H1 (cell line): ENCODE results near the gene N4BP3. TPM values are rescaled to one million over a fixed set of nuclear protein-coding genes. Genes with fewer than 3 reads are reported as not detected.

Experiments used
- CTCF ChIA-PET: fragments of 300-600 bp; sonication (Branson Sonifier 250); formaldehyde crosslinking; loops from one replicate; lab custom pipeline; 2021; ENCODE audit not compliant: partially characterized antibody; lab: Charles Lee
- POLR2A ChIA-PET: fragments of 300-600 bp; sonication (Branson Sonifier 250); formaldehyde crosslinking; loops from one replicate; lab custom pipeline; 2021; ENCODE audit warnings: inconsistent platforms; ENCODE audit not compliant: partially characterized antibody; lab: Charles Lee
- DNase-seq, 2 experiments: peaks; one replicate each; pipeline versions ENCODE4 v3.0.0 to v3.0.0-alpha.2; 2010 to 2022; ENCODE audit warnings: low spot score in 2 of 2, low read depth in 1 of 2, mixed read lengths in 1 of 2
- FAIRE-seq: peaks from 2 replicates; lab custom pipeline; 2011; peaks lifted over from hg19 to GRCh38; lab: Jason Lieb, UNC
- H2AFZ ChIP-seq: 2 replicates; pipeline ENCODE4 v1.8.1; 2012; ENCODE audit warnings: low read length, inconsistent platforms
- H2AK5ac ChIP-seq: 2 replicates; pipeline ENCODE4 v1.6.1; 2013; ENCODE audit warnings: low read depth, low read length
- H2BK120ac ChIP-seq: replicated peaks from 2 replicates; pipeline ENCODE3; 2013; ENCODE audit warnings: low read depth, low read length, inconsistent platforms
- H2BK12ac ChIP-seq: 2 replicates; pipeline ENCODE4 v1.6.1; 2013; ENCODE audit warnings: low read depth, low read length
- H2BK15ac ChIP-seq: 2 replicates; pipeline ENCODE4 v1.6.1; 2013; ENCODE audit warnings: low read length
- H2BK20ac ChIP-seq: 2 replicates; pipeline ENCODE4 v1.6.1; 2013; ENCODE audit warnings: low read length
- H2BK5ac ChIP-seq: 2 replicates; pipeline ENCODE4 v1.6.1; 2013; ENCODE audit warnings: low read depth, low read length
- H3K14ac ChIP-seq: 2 replicates; pipeline ENCODE4 v1.6.1; 2013; ENCODE audit warnings: inconsistent platforms; ENCODE audit not compliant: insufficient read length
- H3K18ac ChIP-seq: 2 replicates; pipeline ENCODE4 v1.6.1; 2013; ENCODE audit warnings: low read length; ENCODE audit errors: extremely low read depth
- H3K23ac ChIP-seq: 2 replicates; pipeline ENCODE4 v1.6.1; 2013; ENCODE audit warnings: inconsistent platforms; ENCODE audit not compliant: insufficient read length
- H3K23me2 ChIP-seq: 2 replicates; pipeline ENCODE4 v1.6.1; 2013; ENCODE audit warnings: low read depth, low read length
- H3K27ac ChIP-seq: 2 replicates; pipeline ENCODE4 v1.6.1; 2011; ENCODE audit warnings: low read depth, low read length, inconsistent platforms
- H3K27me3 ChIP-seq, 4 experiments: replicated peaks in 1 of 4; 1 replicate in 1 of 4; 2 replicates in 3 of 4; pipeline versions ENCODE4 v1.6.1 to v1.8.1; 2011 to 2013; ENCODE audit warnings: low read length in 3 of 4, mild to moderate bottlenecking in 3 of 4, inconsistent platforms in 2 of 4, mixed read lengths in 2 of 4, moderate library complexity in 1 of 4; ENCODE audit not compliant: control insufficient read depth in 3 of 4, insufficient read depth in 3 of 4; ENCODE audit errors: extremely low read depth in 1 of 4
- H3K36me3 ChIP-seq, 4 experiments: 2 replicates each; pipeline versions ENCODE4 v1.6.1 to v1.8.1; 2011 to 2013; ENCODE audit warnings: mild to moderate bottlenecking in 4 of 4, low read length in 3 of 4, moderate library complexity in 2 of 4, control low read depth in 1 of 4, inconsistent platforms in 1 of 4; ENCODE audit not compliant: insufficient read depth in 4 of 4, control insufficient read depth in 2 of 4
- H3K4ac ChIP-seq: replicated peaks from 2 replicates; pipeline ENCODE3; 2013; ENCODE audit warnings: low read length, low read depth, mixed read lengths, inconsistent platforms; ENCODE audit not compliant: insufficient read length
- H3K4me1 ChIP-seq, 4 experiments: replicated peaks in 1 of 4; 1 replicate in 1 of 4; 2 replicates in 3 of 4; pipeline versions ENCODE4 v1.6.1 to v1.8.1; 2011 to 2013; ENCODE audit warnings: low read length in 3 of 4, inconsistent platforms in 2 of 4, mixed read lengths in 1 of 4; ENCODE audit not compliant: insufficient read depth in 4 of 4, control insufficient read depth in 3 of 4
- H3K4me2 ChIP-seq, 2 experiments: 2 replicates each; pipeline versions ENCODE4 v1.6.1 to v1.8.1; 2011 to 2013; ENCODE audit warnings: low read depth in 2 of 2, low read length in 2 of 2, control low read depth in 1 of 2, inconsistent platforms in 1 of 2, mild to moderate bottlenecking in 1 of 2; ENCODE audit not compliant: insufficient read depth in 1 of 2
- H3K4me3 ChIP-seq, 4 experiments: fragments of 200-600, 300-600 bp in 1 of 4; sonication (generic), shearing (Covaris generic), sonication (Bioruptor Twin) in 1 of 4; 2 replicates each; pipeline versions ENCODE4 v1.5.1 to v1.8.1; 2011 to 2016; ENCODE audit warnings: low read length in 4 of 4, low read depth in 3 of 4, control low read depth in 2 of 4, inconsistent platforms in 2 of 4, mild to moderate bottlenecking in 2 of 4, mixed read lengths in 1 of 4, moderate library complexity in 1 of 4; ENCODE audit not compliant: insufficient read depth in 2 of 4; ENCODE audit errors: extremely low read depth in 1 of 4
- H3K56ac ChIP-seq: replicated peaks from 2 replicates; pipeline ENCODE3; 2013; ENCODE audit warnings: low read depth, mild to moderate bottlenecking, mixed read lengths, low read length, inconsistent platforms; ENCODE audit not compliant: insufficient read length
- H3K79me1 ChIP-seq: 2 replicates; pipeline ENCODE4 v1.6.1; 2013; ENCODE audit warnings: low read depth, low read length, control low read depth
- H3K79me2 ChIP-seq, 2 experiments: 2 replicates each; pipeline versions ENCODE4 v1.6.1 to v1.8.1; 2012 to 2013; ENCODE audit warnings: low read length in 2 of 2, mild to moderate bottlenecking in 2 of 2, inconsistent platforms in 1 of 2; ENCODE audit not compliant: insufficient read depth in 2 of 2, control insufficient read depth in 1 of 2
- H3K9ac ChIP-seq, 4 experiments: replicated peaks in 1 of 4; 1 replicate in 1 of 4; 2 replicates in 3 of 4; pipeline versions ENCODE4 v1.6.1 to v1.8.1; 2011 to 2013; ENCODE audit warnings: low read depth in 3 of 4, low read length in 3 of 4, control low read depth in 2 of 4, mild to moderate bottlenecking in 2 of 4, moderate library complexity in 2 of 4, inconsistent platforms in 1 of 4; ENCODE audit errors: extremely low read depth in 1 of 4
- H3K9me3 ChIP-seq, 2 experiments: 2 replicates each; pipeline versions ENCODE4 v1.6.1 to v1.8.1; 2012 to 2013; ENCODE audit warnings: mild to moderate bottlenecking in 2 of 2, moderate library complexity in 2 of 2, control low read depth in 1 of 2, inconsistent platforms in 1 of 2, low read depth in 1 of 2, low read length in 1 of 2, mixed read lengths in 1 of 2; ENCODE audit not compliant: insufficient read depth in 2 of 2
- H4K20me1 ChIP-seq, 2 experiments: replicated peaks in 1 of 2; 2 replicates each; pipeline versions ENCODE3 to v1.8.1; 2011 to 2013; ENCODE audit warnings: inconsistent platforms in 2 of 2, low read length in 2 of 2, mild to moderate bottlenecking in 1 of 2; ENCODE audit not compliant: insufficient read depth in 2 of 2, control insufficient read depth in 1 of 2
- H4K5ac ChIP-seq: 2 replicates; pipeline ENCODE4 v1.6.1; 2013; ENCODE audit warnings: low read length, low read depth, mixed read lengths, inconsistent platforms; ENCODE audit not compliant: insufficient read length
- H4K8ac ChIP-seq: 2 replicates; pipeline ENCODE4 v1.8.0; 2013; ENCODE audit warnings: mild to moderate bottlenecking, moderate library complexity, low read length, inconsistent platforms; ENCODE audit not compliant: insufficient read depth; ENCODE audit errors: extremely low read depth
- H4K91ac ChIP-seq: replicated peaks from 2 replicates; pipeline ENCODE3; 2013; ENCODE audit warnings: low read length, mixed read lengths, inconsistent platforms; ENCODE audit not compliant: insufficient read length
- CBX5 ChIP-seq: fragments of 300-800, 300-1000 bp; sonication (generic); IDR thresholded peaks from 2 replicates; pipeline ENCODE4 v1.7.1; 2016; ENCODE audit warnings: antibody characterized with exemption, low read length, low read depth
- EGR1 ChIP-seq: IDR thresholded peaks from 2 replicates; pipeline ENCODE4 v1.6.1; 2011; ENCODE audit warnings: low read depth, low read length, borderline replicate concordance
- EZH2 ChIP-seq: fragments of 200-600 bp; sonication (generic); IDR thresholded peaks from 2 replicates; pipeline ENCODE4 v1.7.1; 2012; ENCODE audit warnings: low read depth, mild to moderate bottlenecking, moderate library complexity, low read length, inconsistent platforms; ENCODE audit not compliant: severe bottlenecking
- JUN ChIP-seq: IDR thresholded peaks from 2 replicates; pipeline ENCODE4 v1.6.1; 2011; ENCODE audit warnings: low read depth, mild to moderate bottlenecking, improper control_type of control experiment, low read length
- NRF1 ChIP-seq: IDR thresholded peaks from 2 replicates; pipeline ENCODE4 v1.6.1; 2011; ENCODE audit warnings: mild to moderate bottlenecking, low read depth, low read length, improper control_type of control experiment
- RBBP5 ChIP-seq: IDR thresholded peaks from 2 replicates; pipeline ENCODE4 v1.7.1; 2012; ENCODE audit warnings: low read depth, mild to moderate bottlenecking, inconsistent platforms, low read length, moderate library complexity, borderline replicate concordance
- SIX5 ChIP-seq: IDR thresholded peaks from 2 replicates; pipeline ENCODE4 v1.6.1; 2011; ENCODE audit warnings: mild to moderate bottlenecking, low read depth, low read length
- SRF ChIP-seq: IDR thresholded peaks from 2 replicates; pipeline ENCODE4 v1.6.1; 2011; ENCODE audit warnings: mild to moderate bottlenecking, low read depth, low read length, moderate library complexity
- TAF1 ChIP-seq: IDR thresholded peaks from 2 replicates; pipeline ENCODE4 v1.6.1; 2011; ENCODE audit warnings: mild to moderate bottlenecking, low read depth, low read length
- TBP ChIP-seq: IDR thresholded peaks from 2 replicates; pipeline ENCODE4 v1.6.1; 2011; ENCODE audit warnings: low read depth, low read length, improper control_type of control experiment
- WGBS, 2 experiments: shearing (Covaris generic) in 1 of 2; methylation state at CpG; one replicate each; pipeline versions ENCODE4 v1.1.6 to v1.1.7; 2013 to 2015; ENCODE audit warnings: low lambda C conversion rate in 2 of 2, mixed read lengths in 2 of 2, inconsistent platforms in 1 of 2, low coverage in 1 of 2, missing lambda C conversion rate in 1 of 2; ENCODE audit not compliant: insufficient replicate concordance in 2 of 2, insufficient coverage in 1 of 2, insufficient read length in 1 of 2; ENCODE audit errors: extremely low coverage in 1 of 2, missing lambda C conversion rate in 1 of 2; 5-methylcytosine and 5-hydroxymethylcytosine counted together
- polyA plus RNA-seq, 7 experiments: library from polyadenylated mRNA; depleted of rRNA in 3 of 7; stranded (reverse) in 5 of 7; unstranded in 2 of 7; fragments of >200 nt in 5 of 7; fragments of 200-250 nt in 2 of 7; gene quantifications; 1 replicate in 5 of 7; 2 replicates in 1 of 7; 4 replicates in 1 of 7; pipeline versions ENCODE4 v1.2.1 to v1.2.3, GENCODE V29; 2011 to 2013; ENCODE audit warnings: missing spikeins in 2 of 7, mixed read lengths in 2 of 7
- total RNA-seq: library from RNA; stranded (reverse); fragmentation: NEBNext Ultra II Directional; extraction: Animal tissue kit (Norgen Biotek cat#: 25700); gene quantifications from 2 replicates; pipeline ENCODE4 v1.2.1, GENCODE V29; 2021

Gene N4BP3
- total and polyA plus RNA-seq, 2 of the 8 experiments (the other 6 are each of a cell fraction or from before 2014, with no cell fraction given), result 13.1 to 39.2 TPM

DNA sequence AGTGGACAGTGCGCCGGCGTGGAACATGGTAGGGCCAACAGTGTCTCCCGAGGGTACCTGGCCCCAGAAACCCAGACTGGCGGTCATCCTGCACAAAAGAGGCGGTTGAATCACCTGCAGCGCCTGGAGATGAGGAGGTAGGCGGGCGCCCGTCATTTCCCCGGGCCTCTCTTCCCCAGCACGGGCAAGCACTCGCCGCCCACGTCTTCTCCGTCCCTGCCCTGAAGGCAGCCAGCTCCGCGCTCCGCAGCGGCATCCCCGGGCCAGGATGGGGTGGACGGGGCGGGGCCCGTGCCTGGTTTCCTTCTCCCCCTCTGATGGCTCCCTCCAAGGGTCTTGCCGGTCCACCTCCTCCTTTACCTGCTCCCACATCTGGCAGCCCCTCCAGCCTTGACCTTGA, 27.1 kb upstream of the N4BP3 start:
- Histone ChIP-seq H4K91ac (peak overlapping the region; percentile 5), H3K4me1 (peaks cover 0 to 5% (median 3%) of the 10 kb centered on the region in 4 experiments; a peak in 1 of 7 replicates), H2BK15ac (no peak overlapping the region), H2BK5ac (no peak overlapping the region), H3K27me3 (no peaks in the 10 kb centered on the region), H3K56ac (no peak overlapping the region), H3K23ac (no peak overlapping the region), H3K23me2 (no peaks in the 10 kb centered on the region), H3K36me3 (no peaks in the 10 kb centered on the region), H3K4me2 (peak overlapping the region; percentile 15 to 43; a peak in 1 of 4 replicates), H2BK120ac (no peak overlapping the region), H3K27ac (no peak overlapping the region), H2AFZ (peak overlapping the region; percentile 79; the same call in 1 of the 2 replicates), H3K9ac (no peak overlapping the region), H3K18ac (peak overlapping the region; percentile 32), H4K20me1 (no peaks in the 10 kb centered on the region), H2BK12ac (no peak overlapping the region), H3K9me3 (no peaks in the 10 kb centered on the region), H4K5ac (no peak overlapping the region), H4K8ac (0 out of 2 replicates have a peak overlapping the region, but pooled peaks have one; percentile 25), H2BK20ac (no peak overlapping the region), H3K4ac (no peak overlapping the region), H3K4me3 (peak overlapping the region in 3 of 4 experiments; percentile 4 to 10 (median 7); a peak in 2 of 8 replicates), H3K14ac (no peak overlapping the region), H3K79me2 (no peaks in the 10 kb centered on the region), H2AK5ac (no peak overlapping the region), H3K79me1 (no peaks in the 10 kb centered on the region)
- FAIRE-seq (no peak), DNase-seq (peak in 1 of 2 experiments; percentile 75)
- CTCF ChIA-PET, result interaction anchor here (1.1 to 1.6 kb wide), 2 partner anchors 14 to 35 kb away, joined by 3 read pairs; no protein-coding TSS in a partner anchor
- 57% methylated on average over 21 of the region's 25 CpGs; no CpG with 5 or more reads in 1 of the 2 experiments for WGBS, 2 experiments
- POLR2A ChIA-PET, result interaction anchor here (0.7 to 1.8 kb wide), 5 partner anchors 8 to 137 kb away, joined by 3 to 4 read pairs (median 4); no protein-coding TSS in a partner anchor
- TF ChIP-seq SRF (no peak), TAF1 (no peak), NRF1 (no peak), RBBP5 (0 out of 2 replicates have a peak, but pooled peaks have one; percentile 49), EZH2 (no peak), EGR1 (peak; percentile 29; the same call in 1 of the 2 replicates), JUN (no peak), TBP (peak; percentile 88), SIX5 (no peak), CBX5 (no peak)
